Kidney (tissue), 14 donors: Measurements from ENCODE around the gene INPP5A. TPM values are rescaled to one million over a fixed set of nuclear protein-coding genes. Genes with fewer than 3 reads are reported as not detected.

ENCODE experiments used
- DNase-seq, 5 donors: peaks; one replicate each; pipeline ENCODE4 v3.0.0-alpha.2; 2013 to 2020
- FAIRE-seq: peaks from 2 replicates; lab custom pipeline; 2012; peaks lifted over from hg19 to GRCh38; lab: Jason Lieb, UNC
- H3K27ac ChIP-seq, 2 donors: one replicate each; pipeline ENCODE4 v1.7.0; 2013; ENCODE audit warnings: low read depth in 2 of 2, low read length in 2 of 2, inconsistent platforms in 1 of 2
- H3K27me3 ChIP-seq: one replicate; pipeline ENCODE4 v1.7.1; 2013; ENCODE audit warnings: low read length, inconsistent platforms; ENCODE audit not compliant: control insufficient read depth, insufficient read depth
- H3K36me3 ChIP-seq, 3 donors: one replicate each; pipeline versions ENCODE4 v1.7.0 to v1.7.1; 2013; ENCODE audit warnings: low read length in 3 of 3, control low read depth in 1 of 3, inconsistent platforms in 1 of 3; ENCODE audit not compliant: insufficient read depth in 3 of 3, control insufficient read depth in 2 of 3
- H3K4me1 ChIP-seq, 3 donors: one replicate each; pipeline versions ENCODE4 v1.7.0 to v1.7.1; 2013; ENCODE audit warnings: low read length in 3 of 3, inconsistent platforms in 1 of 3, low read depth in 1 of 3; ENCODE audit not compliant: control insufficient read depth in 2 of 3, insufficient read depth in 2 of 3
- H3K4me3 ChIP-seq, 3 donors: one replicate each; pipeline versions ENCODE4 v1.7.0 to v1.8.1; 2013; ENCODE audit warnings: low read length in 3 of 3, control low read depth in 1 of 3, inconsistent platforms in 1 of 3
- H3K9ac ChIP-seq, 3 donors: one replicate each; pipeline versions ENCODE4 v1.7.0 to v1.7.1; 2013; ENCODE audit warnings: low read length in 3 of 3, control low read depth in 1 of 3, inconsistent platforms in 1 of 3
- H3K9me3 ChIP-seq, 3 donors: one replicate each; pipeline versions ENCODE4 v1.7.0 to v1.7.1; 2013; ENCODE audit warnings: low read length in 3 of 3, control low read depth in 1 of 3, inconsistent platforms in 1 of 3; ENCODE audit not compliant: control insufficient read depth in 2 of 3, insufficient read depth in 1 of 3
- CTCF ChIP-seq: IDR thresholded peaks from 3 replicates; pipeline ENCODE4 v1.5.1; 2012; ENCODE audit warnings: mild to moderate bottlenecking, moderate library complexity, borderline replicate concordance; ENCODE audit not compliant: insufficient read depth; ENCODE audit errors: extremely low read depth
- intact Hi-C: fragments of 100-400 bp; cut with DNase I; formaldehyde crosslinking; loops from one replicate; pipeline ENCODE4 v1.11.1; 2022
- polyA plus RNA-seq: library from polyadenylated mRNA; stranded (reverse); fragments of 350-450 nt; fragmentation: Illumina TruSeq; extraction: RNeasy Lipid Tissue Mini Kit (QIAGEN cat#74804); gene quantifications from one replicate; pipeline ENCODE4 v1.2.3, GENCODE V29; 2014; ENCODE audit warnings: low read depth, low replicate concordance; ENCODE audit not compliant: insufficient read depth
- total RNA-seq: library from RNA; stranded (reverse); fragmentation: NEBNext Ultra II Directional; extraction: Animal tissue kit (Norgen Biotek cat#: 25700); gene quantifications from one replicate; pipeline ENCODE4 v1.2.1, GENCODE V29; 2021
- donor health status: control.
- donor health status: control.
- donor health status: control.
- donor health status: control.
- donor health status: control.
- donor health status: DM: yes; HTN: yes; CAD: no.
- donor health status: Normal renal cell carcinoma (clear cell type).

INPP5A gene
- total and polyA plus RNA-seq, 2 donors from 2014 or later, result 20.8 to 40.3 TPM

GRCh38 chr10:132497063-132497680, 40.4 kb upstream of the INPP5A start:
- no peak for TF ChIP-seq CTCF
- no peak for FAIRE-seq
- Histone ChIP-seq H3K9ac (no peak overlapping the region), H3K27ac (no peak overlapping the region), H3K4me3 (no peak overlapping the region), H3K9me3 (no peaks in the 10 kb centered on the region), H3K27me3 (no peaks in the 10 kb centered on the region), H3K4me1 (peaks cover 0 to 5% (median 0%) of the 10 kb centered on the region in 3 donors), H3K36me3 (no peaks in the 10 kb centered on the region)
- peak in 2 of 5 donors; percentile 36 to 57 for DNase-seq
- intact Hi-C loops, result no loop called here

- Histone ChIP-seq H3K27ac (no peak overlapping the region), H3K36me3 (no peaks in the 10 kb centered on the region), H3K27me3 (no peaks in the 10 kb centered on the region), H3K9ac (no peak overlapping the region), H3K4me3 (no peak overlapping the region), H3K9me3 (no peaks in the 10 kb centered on the region), H3K4me1 (peaks cover 0 to 4% (median 0%) of the 10 kb centered on the region in 3 donors)
- FAIRE-seq, result no peak
- intact Hi-C loops, result no loop called here
- peak in 2 of 5 donors; percentile 28 to 60 for DNase-seq
- TF ChIP-seq CTCF, result no peak
Observed at GRCh38 chr10:132497861-132498561, 39.6 kb upstream of the INPP5A start.

- Histone ChIP-seq H3K9me3 (no peaks in the 10 kb centered on the region), H3K36me3 (no peaks in the 10 kb centered on the region), H3K9ac (no peak overlapping the region), H3K4me1 (peaks cover 0 to 4% (median 0%) of the 10 kb centered on the region in 3 donors), H3K4me3 (no peak overlapping the region), H3K27me3 (no peaks in the 10 kb centered on the region), H3K27ac (no peak overlapping the region)
- intact Hi-C loops, result no loop called here
- FAIRE-seq (no peak), DNase-seq (peak in 2 of 5 donors; percentile 25 to 35)
- TF ChIP-seq CTCF, result no peak
Observed at GRCh38 chr10:132498562-132499366, 38.8 kb upstream of the INPP5A start.
